PFSK-1 (cell line): Measurements from ENCODE around the gene IKZF2.

Experiments used
- FOXP2 ChIP-seq: optimal IDR thresholded peaks from 2 replicates; pipeline ENCODE3; 2011; ENCODE audit warnings: borderline replicate concordance, control low read depth, inconsistent platforms; ENCODE audit not compliant: insufficient read depth; ENCODE audit errors: extremely low read length, extremely low read depth
- POLR2AphosphoS5 ChIP-seq: IDR thresholded peaks from 2 replicates; pipeline ENCODE4 v1.6.1; 2012; ENCODE audit warnings: low read depth, mild to moderate bottlenecking, control low read depth, low read length, moderate library complexity
- SIN3A ChIP-seq: IDR thresholded peaks from 2 replicates; pipeline ENCODE4 v1.6.1; 2012; ENCODE audit warnings: mild to moderate bottlenecking, low read length, moderate library complexity, borderline replicate concordance; ENCODE audit not compliant: insufficient read depth
- TAF1 ChIP-seq: IDR thresholded peaks from 2 replicates; pipeline ENCODE4 v1.6.1; 2012; ENCODE audit warnings: low read length, control low read depth, borderline replicate concordance; ENCODE audit not compliant: insufficient read depth
- TF ChIP-seq, protein P1 (sequence below), 2 experiments: IDR thresholded peaks; 2 replicates each; pipeline versions ENCODE4 v1.6.1 to v1.8.0; 2011 to 2012; ENCODE audit warnings: low read depth in 2 of 2, low read length in 2 of 2, control low read depth in 1 of 2, inconsistent platforms in 1 of 2, mild to moderate bottlenecking in 1 of 2, moderate library complexity in 1 of 2; ENCODE audit not compliant: insufficient read depth in 1 of 2

IKZF2 gene

DNA sequence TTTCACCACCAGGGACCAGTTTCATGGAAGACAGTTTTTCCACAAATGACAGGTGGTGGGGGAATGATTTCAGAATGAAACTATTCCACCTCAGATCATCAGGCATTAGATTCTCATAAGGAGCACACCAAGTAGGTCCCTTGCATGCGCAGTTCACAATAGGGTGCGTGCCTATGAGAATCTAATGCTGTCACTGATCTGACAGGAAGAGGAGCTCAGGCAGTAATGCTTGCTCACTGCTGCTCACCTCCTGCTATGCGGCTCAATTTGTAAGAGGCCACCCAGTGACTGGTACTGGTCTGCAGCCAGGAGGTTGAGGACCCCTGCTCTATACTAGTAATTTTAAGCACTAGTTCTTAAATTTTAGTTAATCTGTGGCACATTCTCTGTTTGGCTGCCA lies 107.8 kb downstream of the IKZF2 start:
- TF ChIP-seq, protein P1, sequence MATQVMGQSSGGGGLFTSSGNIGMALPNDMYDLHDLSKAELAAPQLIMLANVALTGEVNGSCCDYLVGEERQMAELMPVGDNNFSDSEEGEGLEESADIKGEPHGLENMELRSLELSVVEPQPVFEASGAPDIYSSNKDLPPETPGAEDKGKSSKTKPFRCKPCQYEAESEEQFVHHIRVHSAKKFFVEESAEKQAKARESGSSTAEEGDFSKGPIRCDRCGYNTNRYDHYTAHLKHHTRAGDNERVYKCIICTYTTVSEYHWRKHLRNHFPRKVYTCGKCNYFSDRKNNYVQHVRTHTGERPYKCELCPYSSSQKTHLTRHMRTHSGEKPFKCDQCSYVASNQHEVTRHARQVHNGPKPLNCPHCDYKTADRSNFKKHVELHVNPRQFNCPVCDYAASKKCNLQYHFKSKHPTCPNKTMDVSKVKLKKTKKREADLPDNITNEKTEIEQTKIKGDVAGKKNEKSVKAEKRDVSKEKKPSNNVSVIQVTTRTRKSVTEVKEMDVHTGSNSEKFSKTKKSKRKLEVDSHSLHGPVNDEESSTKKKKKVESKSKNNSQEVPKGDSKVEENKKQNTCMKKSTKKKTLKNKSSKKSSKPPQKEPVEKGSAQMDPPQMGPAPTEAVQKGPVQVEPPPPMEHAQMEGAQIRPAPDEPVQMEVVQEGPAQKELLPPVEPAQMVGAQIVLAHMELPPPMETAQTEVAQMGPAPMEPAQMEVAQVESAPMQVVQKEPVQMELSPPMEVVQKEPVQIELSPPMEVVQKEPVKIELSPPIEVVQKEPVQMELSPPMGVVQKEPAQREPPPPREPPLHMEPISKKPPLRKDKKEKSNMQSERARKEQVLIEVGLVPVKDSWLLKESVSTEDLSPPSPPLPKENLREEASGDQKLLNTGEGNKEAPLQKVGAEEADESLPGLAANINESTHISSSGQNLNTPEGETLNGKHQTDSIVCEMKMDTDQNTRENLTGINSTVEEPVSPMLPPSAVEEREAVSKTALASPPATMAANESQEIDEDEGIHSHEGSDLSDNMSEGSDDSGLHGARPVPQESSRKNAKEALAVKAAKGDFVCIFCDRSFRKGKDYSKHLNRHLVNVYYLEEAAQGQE (IDR thresholded peaks at IDR 0.05; ENCODE audit: insufficient read depth in 1 of 2, low read depth in 2 of 2, low read length in 2 of 2), result no peak
- no peak for TF ChIP-seq POLR2AphosphoS5
- no peak for TF ChIP-seq FOXP2
- no peak for TF ChIP-seq TAF1
- no peak for TF ChIP-seq SIN3A

GRCh38 chr2:213042262-213042661 lies 109.2 kb downstream of the IKZF2 start:
- TF ChIP-seq FOXP2 (no peak), POLR2AphosphoS5 (no peak), SIN3A (no peak), TAF1 (no peak)
- TF ChIP-seq, protein P1 (IDR thresholded peaks at IDR 0.05; ENCODE audit: insufficient read depth in 1 of 2, low read depth in 2 of 2, low read length in 2 of 2), result no peak

- TF ChIP-seq, protein P1 (IDR thresholded peaks at IDR 0.05; ENCODE audit: insufficient read depth in 1 of 2, low read depth in 2 of 2, low read length in 2 of 2), result no peak
- TF ChIP-seq TAF1, result no peak
- no peak for TF ChIP-seq FOXP2
- TF ChIP-seq POLR2AphosphoS5, result no peak
- TF ChIP-seq SIN3A, result no peak
Measured at GRCh38 chr2:213036836-213037235, 114.6 kb downstream of the IKZF2 start.

DNA sequence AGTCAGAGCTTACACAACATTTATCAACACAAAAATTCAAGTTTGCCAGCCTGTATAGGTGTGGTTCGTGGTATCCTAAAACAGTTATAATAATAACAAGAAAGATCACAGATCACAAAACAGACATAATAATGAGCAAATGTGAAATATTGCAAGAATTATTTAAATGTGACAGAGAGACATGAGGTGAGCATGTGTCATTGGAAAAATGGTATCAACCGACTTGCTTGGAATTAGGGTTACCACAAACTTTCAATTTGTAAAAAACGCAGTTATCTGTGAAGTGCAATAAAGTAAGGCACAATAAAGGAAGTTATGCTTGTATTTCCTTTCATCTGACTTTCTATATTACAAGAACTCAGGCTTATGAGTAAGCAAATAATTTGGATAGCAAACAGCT lies 116.8 kb downstream of the IKZF2 start:
- TF ChIP-seq FOXP2, result no peak
- TF ChIP-seq, protein P1 (IDR thresholded peaks at IDR 0.05; ENCODE audit: insufficient read depth in 1 of 2, low read depth in 2 of 2, low read length in 2 of 2), result no peak
- no peak for TF ChIP-seq POLR2AphosphoS5
- TF ChIP-seq SIN3A, result no peak
- TF ChIP-seq TAF1, result no peak

DNA sequence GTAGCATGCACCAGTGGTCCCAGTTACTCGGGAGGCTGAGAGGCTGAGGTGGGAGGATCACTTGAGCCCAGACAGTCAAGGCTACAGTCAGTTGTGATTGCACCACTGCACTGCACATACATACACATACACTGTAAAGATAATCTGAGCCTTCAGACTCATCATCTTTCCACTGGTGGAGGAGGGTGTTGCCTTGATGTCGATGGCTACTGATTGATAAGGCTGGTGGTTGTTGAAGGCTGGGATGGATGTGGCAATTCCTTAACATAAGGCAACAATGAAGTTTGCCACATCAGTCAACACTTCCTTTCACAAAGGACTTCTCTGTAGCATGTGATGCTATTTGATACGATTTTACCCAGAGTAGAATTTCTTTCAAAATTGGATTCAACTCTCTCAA lies 118.8 kb downstream of the IKZF2 start:
- TF ChIP-seq, protein P1 (IDR thresholded peaks at IDR 0.05; ENCODE audit: insufficient read depth in 1 of 2, low read depth in 2 of 2, low read length in 2 of 2), result no peak
- no peak for TF ChIP-seq SIN3A
- TF ChIP-seq FOXP2, result no peak
- TF ChIP-seq TAF1, result no peak
- no peak for TF ChIP-seq POLR2AphosphoS5
